Measurements from ENCODE around the gene ZSCAN20.

Gene ZSCAN20

GRCh38 chr1:33472269-33472980, at the start of gene ZSCAN20:
Gene ZSCAN20 (plus strand): TSS chr1:33472645. CDS start chr1:33479289, 6,644 bp downstream.
- peak; percentile 93 to 96 for DNase-seq

DNA sequence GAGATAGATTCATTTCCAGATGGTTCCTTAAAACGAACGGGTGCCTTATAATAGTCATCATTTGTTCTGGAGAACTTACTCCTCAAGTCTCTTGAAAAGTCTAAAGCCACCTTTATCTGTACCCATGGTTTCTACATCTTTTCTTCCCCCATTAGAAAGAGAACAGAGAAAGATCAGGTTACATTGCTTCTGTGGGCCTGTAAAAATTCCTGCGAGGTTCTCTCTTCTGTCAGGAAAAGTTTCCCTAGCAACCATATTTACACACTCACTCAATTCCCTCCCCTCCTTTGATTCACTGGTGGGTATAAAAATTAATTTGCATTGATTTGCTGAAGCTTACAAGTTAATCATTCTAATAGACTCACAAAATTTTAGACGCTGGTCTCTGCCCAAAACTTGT, 48.2 kb upstream of the ZSCAN20 start:
- no peak for DNase-seq

GRCh38 chr1:33424610-33425009, 47.8 kb upstream of the ZSCAN20 start:
- DNase-seq, result no peak

- no peak for DNase-seq
Measured at GRCh38 chr1:33425900-33426299, 46.5 kb upstream of the ZSCAN20 start.

DNA sequence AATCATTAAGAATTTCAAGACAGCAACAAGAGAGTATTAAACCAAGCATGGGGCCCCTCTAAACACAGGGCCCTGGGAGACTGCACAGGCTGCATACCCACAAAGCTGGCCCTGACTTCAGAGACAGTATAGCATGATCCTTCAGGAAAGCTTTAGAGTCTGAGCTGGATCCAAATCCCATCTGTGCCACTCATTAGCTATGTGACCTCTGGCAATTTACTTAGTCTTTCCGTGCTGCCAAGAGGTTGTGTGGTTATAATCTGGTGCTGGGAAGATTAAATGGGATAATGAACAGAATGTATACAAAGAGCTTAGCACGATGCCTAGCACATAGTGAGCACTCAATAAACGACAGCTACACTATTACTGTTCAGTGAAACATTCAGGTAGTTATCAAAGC, 45.5 kb upstream of the ZSCAN20 start:
- DNase-seq, result no peak

DNA sequence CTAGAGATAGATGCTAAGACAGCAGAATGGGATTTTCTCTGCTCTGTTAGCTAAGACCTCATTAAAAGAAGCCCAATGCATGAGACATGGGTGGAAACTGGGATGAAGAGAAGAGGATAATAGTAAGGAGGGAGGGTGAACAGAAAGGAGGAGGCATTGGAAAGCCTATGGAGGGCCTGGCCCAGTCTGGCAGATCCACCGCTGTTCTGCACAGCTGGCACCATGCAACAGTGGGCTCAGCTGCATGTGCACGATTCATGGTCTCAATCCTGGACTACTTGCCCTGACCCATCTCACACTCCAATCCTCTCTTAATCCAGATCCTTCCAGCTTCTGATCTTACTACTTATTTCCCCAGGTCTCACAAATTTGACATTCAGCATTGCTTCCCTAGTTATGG, 43.8 kb upstream of the ZSCAN20 start:
- DNase-seq, result no peak

DNA sequence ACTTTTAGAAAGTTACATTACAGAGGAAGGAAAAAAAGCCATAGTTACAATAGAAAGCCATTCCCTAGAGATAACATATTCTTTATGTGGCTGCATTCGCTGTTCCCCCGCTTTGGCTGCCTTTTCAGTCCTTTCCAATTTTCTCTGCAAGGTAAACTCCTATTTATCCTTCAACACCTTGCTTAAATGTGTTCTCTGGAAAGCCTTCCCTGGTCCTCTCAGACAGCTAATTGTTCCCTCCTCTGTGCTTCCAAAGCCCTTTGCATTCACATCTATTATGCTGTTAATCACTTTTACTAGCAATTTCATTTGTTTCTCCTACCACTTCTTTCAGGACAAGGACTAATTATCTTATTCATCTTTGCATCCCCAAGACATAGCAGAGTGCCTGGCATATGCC, 43.1 kb upstream of the ZSCAN20 start:
- DNase-seq, result no peak

DNA sequence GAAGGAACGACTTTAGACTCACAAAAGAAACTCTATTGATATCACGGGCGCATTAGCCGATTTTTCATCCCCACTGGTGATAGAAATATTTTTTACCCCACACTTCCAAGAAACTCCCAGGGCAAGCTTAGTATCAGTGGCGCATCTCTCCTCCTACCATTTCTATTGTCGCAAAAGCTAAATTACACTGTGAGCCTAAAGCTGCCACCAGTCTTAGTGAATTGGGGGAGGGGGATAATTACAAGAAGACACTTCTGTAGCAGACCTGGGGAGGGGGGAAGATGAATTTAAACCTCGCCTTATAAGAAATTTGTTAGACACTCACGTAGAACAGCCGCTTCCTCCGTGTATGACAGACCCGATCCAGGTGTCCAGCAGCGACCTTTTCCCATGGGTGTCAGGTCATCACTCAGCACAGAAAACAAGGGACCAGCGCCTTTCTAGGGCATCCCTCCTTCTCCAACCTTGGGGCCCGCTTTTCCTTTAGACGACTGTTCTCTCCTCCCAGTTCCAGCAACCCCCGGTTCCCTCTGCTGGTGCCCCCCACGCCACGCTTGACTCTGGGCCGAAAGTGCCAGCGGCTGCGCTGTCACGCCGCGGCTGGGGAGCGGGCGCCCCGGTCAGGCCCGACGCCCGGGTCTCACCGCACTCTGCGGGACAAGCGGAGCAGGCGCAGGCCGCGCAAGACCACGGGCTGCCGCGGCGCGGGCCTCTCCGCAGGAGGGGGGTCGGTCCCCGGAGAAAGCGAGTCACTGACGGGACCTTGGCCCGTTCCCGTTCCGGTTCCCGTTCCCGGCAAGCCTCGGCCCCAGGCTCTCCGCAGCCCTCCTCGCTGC, 42.4 kb upstream of the ZSCAN20 start:
- no peak for DNase-seq

GRCh38 chr1:33430692-33431593, 41.5 kb upstream of the ZSCAN20 start, which contains the start of gene PHC2:
Gene PHC2 (minus strand): TSS chr1:33431095. CDS start chr1:33375539, 55,556 bp downstream.
- DNase-seq, result peak; percentile 94 to 96

- peak; percentile 96 to 97 for DNase-seq
Measured at GRCh38 chr1:33433509-33434362, 38.7 kb upstream of the ZSCAN20 start.

GRCh38 chr1:33434363-33434750, 38.1 kb upstream of the ZSCAN20 start:
- no peak for DNase-seq

DNA sequence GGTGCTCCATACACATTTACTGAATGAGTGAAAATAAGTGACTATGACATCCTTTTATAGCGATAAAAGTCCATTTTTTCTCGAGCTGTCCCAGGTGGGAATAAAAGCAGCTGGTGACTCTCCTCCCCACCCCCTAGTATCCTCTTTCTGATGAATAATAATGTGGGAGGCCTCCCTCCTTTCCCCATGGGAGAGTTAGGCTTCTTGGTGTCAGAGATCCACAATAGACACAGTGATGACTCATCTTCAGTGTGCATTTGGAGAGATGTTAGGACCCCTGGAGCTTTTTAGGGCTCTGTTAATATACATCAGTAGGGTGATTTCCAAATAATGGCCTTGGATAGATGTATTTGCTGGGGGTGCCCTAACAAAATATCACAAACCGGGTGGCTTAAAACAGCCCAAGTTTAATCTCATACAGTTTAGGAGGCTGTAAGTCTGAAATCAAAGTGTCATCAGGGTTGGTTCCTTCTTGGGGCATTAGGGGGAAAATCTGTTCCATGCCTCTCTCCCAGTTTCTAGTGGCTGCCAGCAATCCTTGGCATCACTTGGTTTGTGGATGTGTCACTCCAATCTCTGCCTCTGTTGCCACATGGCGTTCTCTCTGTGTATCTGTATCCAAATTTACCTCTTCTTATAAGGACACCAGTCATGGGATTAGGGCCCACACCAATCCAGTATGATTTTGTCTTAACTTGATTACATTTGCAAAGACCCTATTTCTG, 37.2 kb upstream of the ZSCAN20 start:
- no peak for DNase-seq

- DNase-seq, result no peak
Measured at GRCh38 chr1:33436557-33437285, 35.7 kb upstream of the ZSCAN20 start.

GRCh38 chr1:33438364-33439160, 33.9 kb upstream of the ZSCAN20 start:
- no peak for DNase-seq

- no peak for DNase-seq
Measured at GRCh38 chr1:33439662-33440061, 32.8 kb upstream of the ZSCAN20 start.

DNA sequence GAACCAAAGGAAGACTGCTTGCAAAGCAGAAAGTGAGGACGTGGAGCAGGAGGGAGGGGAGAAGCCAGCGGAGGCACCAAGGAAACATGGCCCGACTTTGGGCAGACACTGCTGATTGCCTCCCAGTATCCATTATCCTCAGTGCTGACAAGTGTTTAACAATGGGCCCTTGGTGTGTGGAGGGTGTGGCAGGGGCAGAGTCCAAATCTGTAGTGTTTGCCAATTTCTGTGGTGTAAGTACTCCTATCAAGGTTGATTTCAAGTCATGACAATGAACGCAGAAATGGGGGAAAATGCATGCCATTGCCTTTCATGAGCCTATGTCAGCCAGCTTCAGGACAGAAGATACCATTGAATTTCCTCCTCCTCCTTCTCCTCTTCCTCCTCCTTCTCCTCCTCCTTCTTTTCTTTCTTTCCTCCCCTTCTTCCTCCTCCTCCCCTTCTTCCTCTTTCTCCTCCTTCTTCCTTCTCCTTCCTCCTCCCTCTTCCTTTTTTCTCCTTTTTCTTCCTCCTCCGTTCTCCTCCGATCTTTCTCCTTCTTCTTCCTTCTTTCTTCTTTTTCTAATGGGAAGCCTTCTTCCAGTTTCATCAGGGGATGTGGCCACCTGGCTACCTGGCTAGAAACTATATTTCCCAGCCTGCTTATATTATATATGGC, 31.2 kb upstream of the ZSCAN20 start:
- no peak for DNase-seq

GRCh38 chr1:33442141-33442540, 30.3 kb upstream of the ZSCAN20 start:
- no peak for DNase-seq

- no peak for DNase-seq
Measured at GRCh38 chr1:33443080-33443704, 29.3 kb upstream of the ZSCAN20 start.

DNA sequence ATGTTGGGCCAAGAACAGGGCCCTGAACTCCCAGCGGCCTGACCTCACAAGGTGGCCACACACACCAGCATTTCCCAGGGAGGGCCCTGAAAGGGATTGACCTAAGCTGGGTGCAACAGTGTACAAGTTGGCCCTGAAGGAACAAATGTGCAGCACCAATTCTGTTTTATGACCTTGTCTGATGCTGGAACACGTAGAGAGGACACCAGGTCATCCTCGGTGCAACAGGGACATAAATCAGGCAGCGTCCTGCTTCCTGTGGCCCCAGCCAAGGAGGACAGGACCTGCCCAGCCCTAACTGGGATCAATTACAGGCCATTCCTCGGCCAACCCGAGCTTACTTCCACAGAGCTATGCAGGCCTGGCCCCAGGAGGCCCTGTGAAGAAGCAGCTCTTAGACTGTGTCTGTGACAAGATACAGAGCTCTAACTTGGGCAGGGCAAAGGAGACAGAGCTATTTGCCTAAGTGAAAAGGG, 28.7 kb upstream of the ZSCAN20 start:
- DNase-seq, result no peak

Data from inflammatory macrophage treated with lipopolysaccharide for 1 hour (primary cell).